Activated T-helper 9 cell treated with anti-CD3 and anti-CD28 coated beads, Interleukin-2, amount 50 U/mL, for 16 hours (primary cell): ENCODE measurements around the gene FAN1.

Experiments used
- DNase-seq: peaks from one replicate; pipeline ENCODE4 v3.0.0-alpha.2; 2020; ENCODE audit warnings: low read depth

FAN1 gene

DNA sequence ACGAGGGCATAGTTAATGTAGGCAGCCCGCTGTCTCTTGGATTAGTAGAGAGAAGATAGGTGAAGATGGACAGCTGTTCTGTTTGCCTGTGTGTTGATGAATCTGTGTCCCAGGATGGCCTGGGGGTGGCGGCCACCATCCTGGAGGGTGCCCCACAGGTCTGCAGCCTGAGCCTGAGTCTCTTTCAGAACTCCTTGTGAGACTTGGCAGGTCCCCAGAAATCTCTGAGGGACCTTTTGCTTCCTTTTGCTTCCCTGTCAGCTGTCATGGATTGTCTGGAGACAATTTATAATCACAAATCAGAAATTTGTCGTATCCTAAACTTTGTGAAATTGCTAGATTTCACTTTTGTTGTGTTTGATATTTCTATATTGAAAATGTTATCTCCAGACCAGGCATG lies 17.4 kb downstream of the FAN1 start:
- DNase-seq, result no peak

DNA sequence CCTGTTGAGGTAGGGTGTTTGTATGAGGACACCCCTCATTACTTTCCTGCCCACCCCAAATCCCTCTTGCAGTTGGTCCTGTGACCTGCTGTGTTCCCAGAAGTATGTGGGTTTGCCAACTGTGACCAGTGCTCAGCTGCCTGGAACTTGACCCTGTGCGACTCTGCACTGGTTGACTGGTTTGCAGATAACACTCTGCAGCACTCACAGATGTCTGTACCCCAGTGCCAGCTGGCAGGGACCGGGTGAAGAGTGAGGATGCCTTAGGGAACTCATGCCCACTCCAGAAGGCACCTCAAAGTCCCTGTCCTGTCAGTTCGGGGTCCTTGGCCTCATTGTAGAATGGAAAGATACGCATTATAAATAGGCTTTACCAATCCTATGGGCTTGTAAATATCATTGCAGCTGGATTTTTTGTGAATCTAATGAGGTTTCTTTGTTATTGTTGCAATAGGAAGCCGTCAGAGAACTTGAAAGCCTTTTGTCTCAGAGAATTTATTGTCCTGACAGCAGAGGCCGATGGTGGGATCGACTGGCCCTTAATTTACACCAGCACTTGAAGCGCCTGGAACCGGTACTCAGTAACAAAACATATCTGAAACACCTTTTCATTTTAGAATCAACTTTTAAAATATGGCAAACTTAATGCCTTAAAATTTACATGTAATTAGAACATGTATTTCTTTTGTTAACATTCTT lies 18.2 kb downstream of the FAN1 start:
- DNase-seq, result no peak

DNA sequence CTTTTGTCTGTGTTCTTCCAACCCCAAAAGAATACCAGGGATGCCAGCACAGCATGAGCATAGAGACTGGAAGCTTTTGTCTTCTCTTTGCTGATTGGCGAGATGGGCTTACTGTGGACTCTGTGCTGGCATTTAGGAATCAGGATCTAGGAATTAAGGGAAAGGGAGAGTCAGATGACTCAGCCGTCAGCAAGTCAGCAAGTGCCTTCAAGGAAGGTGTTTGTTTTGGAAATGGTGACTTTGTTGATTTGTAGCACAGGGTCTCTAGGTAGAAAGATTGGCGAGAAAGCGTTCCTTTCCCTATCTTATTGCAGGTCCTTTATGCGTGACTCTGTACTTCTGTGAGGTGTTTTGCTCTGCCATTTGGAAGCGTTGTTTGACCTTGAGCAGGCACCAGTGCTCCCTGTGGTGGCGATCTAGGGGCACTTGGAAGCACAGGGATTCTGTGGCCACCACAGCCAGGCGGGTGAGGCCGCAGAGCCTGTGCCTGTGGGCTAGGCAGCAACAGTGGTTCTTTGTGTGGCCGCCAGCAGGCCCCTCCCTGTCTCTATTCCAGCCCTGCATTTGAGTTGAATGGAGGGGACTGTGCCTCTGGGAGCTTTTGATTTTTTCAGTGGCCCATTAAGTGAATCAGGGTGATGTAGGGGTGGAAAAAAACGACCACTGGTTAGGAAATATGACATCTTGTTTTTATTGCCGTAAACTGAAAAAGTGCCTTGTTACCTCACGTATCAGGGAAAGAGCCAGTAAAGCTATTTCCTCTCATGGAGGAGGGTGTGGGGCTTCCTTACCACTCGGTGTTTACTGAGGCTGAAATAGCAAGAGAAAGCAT lies 19.0 kb downstream of the FAN1 start:
- no peak for DNase-seq

DNA sequence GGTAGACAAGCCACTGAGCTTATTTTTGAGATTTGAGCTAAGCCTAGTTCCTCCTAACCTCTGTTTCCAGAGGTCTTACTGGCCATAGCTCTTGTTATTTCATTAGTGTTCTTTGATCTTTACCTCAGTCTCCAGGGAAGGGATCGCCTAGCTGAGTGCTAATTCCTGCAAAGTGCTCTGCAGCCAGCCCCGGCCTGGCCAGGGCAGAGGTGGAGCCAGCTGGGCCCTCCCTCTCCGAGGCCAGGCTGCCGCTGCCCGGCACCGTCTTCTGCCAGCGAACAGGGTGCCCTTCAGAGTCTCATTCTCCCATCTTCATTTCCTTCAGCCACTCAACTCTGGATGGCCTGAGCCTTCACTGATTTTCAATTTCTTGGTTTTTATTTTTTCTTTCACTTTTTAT lies 19.7 kb downstream of the FAN1 start:
- DNase-seq, result no peak

DNA sequence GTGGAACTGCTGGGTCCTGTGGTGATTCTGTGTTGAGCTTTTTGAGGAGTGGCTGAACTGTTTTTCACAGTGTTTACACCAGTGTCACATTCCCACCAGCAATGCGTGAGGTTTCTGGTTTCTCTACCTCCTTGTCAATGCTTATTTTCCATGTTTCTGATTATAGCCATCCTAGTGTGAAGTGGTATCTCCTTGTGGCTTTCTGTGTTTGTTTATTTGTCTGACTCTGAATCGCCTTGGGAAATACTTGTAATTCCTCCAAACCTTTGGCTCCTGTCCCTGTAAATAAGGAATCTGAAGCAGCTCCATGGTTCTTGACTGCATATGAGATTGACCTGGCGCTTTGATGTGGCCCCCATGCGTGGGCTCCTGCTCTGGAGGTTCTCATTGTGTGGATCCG lies 20.6 kb downstream of the FAN1 start:
- DNase-seq, result no peak

DNA sequence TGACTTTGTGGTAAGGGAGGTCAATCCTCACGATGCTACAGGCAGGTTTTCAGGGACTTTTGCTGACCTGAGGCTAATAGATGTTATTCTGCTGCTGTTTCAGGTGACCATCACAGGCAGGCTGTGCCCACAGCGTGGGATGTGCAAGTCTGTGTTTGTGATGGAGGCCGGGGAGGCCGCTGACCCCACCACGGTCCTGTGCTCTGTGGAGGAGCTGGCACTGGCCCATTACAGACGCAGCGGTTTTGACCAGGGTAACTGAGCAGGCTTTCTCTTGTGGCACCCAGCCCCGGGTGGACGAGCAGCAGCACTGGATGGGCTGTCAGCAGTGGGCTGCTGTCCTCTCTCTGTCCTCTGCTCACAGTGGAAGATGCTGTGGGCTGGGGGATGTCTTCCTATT lies 22.0 kb downstream of the FAN1 start:
- DNase-seq, result no peak

DNA sequence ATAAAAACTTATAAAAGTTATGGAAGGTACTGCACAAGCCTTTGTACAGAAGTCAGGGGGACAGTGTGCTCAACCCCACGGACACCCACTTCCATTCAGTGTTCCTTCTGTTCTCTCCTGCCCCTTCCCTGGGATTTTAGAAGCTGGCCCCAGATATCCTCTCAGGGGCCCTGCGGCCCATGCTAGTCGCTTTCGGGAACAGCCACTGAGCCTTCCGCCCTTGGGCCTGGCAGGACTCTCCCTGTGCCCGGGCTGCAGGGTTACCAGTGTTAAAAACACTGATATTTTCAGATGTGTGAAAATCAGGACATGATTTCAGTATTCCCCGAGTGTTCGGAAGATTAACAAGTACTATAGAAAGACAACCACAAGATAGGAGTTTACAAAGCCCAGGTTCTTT lies 22.4 kb downstream of the FAN1 start:
- DNase-seq, result no peak

DNA sequence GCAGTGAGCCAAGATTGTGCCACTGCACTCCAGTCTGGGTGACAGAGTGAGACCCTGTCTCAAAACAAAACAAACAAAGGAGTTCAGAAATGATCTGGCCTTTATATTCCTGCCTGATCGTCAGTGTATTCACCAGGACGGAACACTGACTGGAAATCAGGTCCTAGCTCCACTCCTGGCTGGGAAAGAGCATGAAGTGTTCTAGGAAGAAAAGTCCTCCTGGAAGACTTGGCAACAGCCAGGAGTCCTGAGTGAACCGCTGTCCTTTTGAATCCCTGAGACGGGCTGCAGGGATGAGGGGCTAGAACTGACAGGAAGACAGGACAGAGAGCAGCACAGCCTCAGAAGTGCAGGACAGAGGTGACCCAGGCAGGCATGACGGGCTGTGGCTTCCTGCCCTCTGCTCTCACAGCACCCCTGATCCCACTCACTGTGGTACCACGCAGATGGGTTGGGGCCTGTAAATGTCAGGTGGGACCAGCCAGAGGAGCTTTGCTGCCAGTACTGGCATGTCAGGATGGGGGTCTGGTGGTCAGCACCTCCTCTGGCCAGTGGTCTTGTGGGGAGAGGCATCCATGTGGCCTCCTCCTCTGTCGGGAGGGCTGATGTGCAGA lies 23.5 kb downstream of the FAN1 start:
- no peak for DNase-seq

DNA sequence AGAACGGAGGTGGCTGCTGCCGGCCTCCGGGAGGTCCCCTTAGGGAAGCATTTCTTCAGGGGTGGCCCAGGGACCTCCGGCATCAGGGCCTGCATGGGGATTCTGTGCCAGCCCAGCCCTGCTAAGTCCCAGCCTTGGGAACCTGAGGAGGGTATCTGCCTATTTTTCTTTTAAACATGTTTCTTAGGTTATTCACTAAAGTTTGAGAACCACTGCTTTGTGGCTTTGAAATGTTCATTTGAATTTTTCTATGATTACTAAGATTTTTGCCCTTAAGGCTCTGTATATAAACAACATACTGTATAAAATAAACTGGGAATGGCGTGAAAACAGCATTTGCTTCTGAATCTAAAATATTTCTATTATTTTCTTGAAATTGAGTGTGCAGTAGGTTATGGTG lies 24.4 kb downstream of the FAN1 start:
- DNase-seq, result no peak

DNA sequence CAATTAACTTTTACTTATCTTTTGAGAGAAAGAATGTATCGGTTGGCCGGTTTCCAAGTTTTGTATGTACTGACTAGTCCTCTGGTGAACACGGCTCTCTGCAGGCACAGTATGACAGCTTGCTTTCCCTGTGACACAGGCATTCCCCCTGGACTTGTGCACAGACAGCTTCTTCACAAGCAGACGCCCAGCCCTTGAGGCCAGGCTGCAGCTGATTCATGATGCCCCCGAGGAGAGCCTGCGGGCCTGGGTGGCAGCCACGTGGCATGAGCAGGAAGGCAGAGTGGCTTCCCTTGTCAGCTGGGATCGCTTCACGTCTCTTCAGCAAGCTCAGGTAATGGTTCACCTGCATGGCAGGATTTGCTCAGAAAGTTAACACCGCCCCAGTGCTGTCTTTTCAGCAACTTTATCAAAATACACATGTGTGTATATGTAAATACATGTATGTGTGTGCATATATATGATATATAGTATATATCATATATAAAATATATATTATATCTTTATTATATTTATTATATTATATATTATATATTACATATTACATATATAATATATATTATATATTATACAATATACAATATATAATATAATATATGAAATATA lies 25.5 kb downstream of the FAN1 start:
- no peak for DNase-seq

DNA sequence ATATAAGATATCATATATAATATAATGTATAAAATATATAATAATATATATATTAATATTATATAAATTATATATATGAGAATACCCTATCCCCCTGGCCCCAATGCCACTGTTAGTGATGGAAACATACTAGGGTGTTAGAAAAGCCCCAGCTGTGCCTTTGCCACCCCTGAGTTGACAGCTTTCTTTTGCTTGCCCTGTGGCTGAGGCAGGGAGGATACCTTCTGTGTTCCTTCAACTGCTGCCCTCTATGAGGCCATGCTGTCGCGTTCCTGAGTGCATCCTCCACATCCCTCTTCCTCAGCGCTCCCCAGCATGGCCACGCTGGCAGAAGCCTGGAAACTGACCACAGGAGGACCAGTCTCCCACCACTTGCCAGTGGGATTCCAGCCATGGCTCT lies 26.3 kb downstream of the FAN1 start:
- no peak for DNase-seq

DNA sequence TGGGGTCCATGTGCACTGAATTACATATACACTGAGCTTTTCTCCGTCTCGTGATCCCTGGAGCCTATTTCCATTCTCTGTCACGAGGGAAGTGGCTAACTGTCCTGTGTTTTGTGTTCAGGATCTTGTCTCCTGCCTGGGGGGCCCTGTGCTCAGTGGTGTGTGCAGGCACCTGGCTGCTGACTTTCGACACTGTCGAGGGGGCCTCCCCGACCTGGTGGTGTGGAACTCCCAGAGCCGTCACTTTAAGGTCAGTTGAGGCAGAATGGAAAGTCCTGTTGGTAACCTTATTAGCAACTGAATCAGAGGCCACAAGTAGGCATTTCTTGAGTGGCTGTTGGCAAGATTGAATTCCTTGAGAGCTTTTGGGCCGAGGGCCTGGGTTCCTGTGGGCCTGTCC lies 26.7 kb downstream of the FAN1 start:
- DNase-seq, result no peak

DNA sequence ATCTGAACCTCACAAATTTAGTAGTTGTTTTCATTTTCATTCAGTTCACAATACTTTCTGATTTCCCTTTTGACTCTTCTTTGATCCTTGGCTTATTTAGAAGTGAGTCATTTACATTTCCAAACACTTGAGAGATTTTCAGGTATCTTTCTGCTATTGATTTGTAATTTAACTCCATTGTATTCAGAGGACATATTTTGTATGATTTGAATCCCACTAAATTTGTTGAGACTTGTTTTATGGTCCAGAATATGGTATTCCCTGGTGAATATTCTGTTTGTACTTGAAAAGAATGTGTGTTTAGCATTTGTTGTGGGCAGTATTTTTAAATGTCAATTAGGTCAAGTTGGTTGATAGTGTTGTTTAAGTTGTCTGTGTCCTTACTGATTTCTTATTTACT lies 29.6 kb downstream of the FAN1 start:
- no peak for DNase-seq

DNA sequence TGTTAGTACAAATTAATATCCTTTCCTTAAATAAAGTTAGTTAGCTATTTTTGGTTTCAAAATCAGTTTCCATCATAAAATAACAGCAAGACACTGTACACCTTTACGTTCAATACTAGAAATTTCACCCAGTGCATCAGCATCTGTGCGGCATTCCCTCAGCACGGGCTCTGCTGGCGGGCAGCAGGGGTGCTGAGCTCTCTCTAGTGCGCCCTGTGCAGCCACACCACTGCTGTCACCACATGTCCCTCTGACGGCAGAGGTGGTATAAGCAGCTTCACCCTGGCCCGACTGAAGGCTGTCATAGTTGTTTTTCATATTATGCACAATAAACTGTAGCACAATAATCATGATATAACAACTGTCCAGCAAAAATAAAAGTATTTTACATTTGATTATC lies 35.4 kb downstream of the FAN1 start:
- DNase-seq, result no peak

DNA sequence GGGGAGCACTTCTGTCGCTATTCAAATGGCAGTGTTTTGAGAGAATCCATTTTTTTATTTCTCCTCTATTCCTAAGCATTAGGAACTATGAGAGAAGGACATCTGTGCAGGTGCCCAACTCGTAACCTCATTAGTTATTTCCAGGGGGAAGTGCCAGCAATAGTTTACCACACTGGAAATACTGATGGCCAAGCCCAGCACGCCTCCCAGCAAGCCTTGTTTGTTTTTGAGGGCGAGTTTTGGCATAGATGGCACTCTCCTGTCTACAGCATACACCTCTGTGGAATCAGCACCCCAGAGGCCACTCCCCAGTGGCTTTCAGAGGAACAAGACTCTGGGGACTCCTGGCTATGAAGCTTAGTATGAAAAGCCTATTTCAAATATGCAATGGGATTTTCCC lies 36.6 kb downstream of the FAN1 start:
- DNase-seq, result no peak

DNA sequence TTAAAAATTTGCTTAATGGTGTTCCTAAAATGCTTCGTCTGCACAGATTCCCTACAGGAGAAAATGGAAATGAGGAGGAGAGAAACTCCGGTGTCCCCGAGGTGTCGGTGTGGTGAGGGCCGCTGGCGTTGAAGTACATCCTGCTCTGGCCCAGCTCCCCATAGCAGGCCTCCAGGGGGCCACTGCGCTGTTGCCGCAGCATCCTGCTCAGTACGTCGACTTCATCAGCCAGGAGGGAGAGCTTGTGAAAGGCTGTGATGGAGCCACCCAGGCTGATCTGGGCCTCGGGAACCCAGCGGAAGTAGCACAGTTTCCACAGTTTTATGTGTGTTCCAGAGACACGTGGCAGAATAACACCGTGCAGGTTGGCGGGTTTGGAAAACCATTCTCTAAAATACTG lies 37.8 kb downstream of the FAN1 start:
- no peak for DNase-seq

DNA sequence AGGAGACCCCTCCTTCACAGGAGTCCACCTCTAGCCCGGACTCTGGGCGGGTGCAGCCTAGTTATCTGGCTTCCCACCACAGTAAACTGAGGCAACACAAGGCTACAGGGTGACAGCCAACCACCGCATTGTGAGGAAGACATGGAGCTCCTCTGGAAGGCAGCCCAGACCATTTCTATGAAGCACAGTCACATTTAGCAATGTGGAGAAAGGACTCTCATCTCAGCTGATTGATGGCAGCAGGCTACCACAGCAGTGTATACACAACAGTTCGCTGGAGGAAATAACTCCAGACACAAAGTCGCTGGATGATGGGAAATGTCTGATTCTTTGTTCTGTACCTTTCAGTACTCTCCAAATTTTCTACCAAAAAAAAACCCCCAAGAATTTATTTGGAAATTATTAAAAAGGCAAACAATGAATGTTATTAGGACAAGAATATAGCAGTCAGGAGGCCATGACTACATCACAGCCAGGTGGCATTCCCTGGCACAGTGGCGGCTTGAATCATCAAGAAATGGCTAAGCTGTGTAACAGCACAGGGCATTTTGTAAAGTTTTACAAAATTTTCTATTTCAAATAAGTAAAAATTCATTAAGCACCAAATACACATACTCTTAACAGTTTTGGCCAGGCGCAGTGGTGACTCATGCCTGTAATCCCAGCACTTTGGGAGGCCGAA lies 40.1 kb downstream of the FAN1 start:
- no peak for DNase-seq

DNA sequence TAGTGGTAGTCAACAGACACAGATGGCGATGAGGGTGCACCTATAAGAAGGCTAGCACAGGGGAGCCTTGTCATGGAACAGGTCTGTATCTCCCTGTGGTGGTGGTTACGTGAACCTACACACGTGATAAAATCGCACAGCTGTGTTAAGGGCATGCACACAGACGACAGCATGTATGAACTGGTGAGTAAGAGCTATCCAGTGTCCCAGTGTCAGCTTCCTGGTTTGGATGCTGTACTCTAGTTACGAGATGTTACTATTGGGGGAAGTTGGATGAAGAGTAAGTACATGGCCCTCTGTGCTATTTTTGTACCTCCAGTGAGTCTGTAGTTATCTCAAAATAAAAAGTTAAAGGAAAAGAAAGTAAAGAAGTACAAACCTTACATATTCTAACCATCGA lies 49.5 kb downstream of the FAN1 start:
- DNase-seq, result no peak

DNA sequence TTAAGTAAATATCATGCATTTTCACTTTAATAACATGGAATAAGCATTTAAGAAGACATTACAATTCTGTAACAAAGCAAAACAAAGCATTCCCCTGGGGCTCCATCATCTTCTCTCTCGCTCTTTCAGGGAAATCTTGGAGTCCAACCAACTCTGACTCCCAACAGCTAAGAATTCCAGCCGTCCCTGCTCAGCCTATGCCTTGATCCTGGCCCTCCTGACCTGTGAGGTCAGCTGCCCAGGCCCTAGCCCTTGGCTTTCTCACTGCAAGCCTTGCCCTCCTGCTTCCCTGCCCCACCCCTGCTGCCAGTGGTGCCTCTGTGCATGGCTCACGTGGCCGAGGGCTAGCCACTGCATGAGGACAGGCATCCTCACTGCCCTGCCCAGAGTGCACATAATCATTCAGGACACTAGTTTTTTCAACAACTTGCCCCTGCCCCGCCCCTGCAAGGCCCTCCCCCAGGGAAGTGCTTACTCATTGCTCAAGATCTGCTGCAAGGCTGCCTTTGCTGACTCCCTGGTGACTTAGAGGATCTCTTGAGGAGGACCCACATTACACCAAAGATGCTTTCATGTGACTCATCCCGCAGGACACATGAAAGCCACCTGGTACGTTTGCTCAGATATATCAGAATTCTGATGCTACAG lies 50.1 kb downstream of the FAN1 start:
- DNase-seq, result no peak

DNA sequence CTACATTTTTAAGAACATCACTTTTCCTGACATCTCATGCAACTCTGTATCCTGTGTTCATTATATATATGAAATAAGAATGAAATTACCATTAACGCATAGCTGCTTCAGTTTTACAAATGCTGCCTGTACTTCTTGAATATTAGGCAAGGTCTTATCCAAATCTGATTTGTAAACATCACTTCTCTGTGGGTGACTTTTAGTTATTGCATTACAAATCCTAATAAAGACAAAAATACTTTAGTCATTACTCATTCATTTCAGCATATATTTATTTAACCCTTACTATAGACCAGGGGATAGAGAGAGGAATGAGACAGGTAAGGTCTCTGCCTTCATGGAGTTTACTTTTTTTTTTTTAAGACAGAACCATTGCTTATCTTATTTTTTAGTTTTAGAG lies 51.0 kb downstream of the FAN1 start:
- no peak for DNase-seq

DNA sequence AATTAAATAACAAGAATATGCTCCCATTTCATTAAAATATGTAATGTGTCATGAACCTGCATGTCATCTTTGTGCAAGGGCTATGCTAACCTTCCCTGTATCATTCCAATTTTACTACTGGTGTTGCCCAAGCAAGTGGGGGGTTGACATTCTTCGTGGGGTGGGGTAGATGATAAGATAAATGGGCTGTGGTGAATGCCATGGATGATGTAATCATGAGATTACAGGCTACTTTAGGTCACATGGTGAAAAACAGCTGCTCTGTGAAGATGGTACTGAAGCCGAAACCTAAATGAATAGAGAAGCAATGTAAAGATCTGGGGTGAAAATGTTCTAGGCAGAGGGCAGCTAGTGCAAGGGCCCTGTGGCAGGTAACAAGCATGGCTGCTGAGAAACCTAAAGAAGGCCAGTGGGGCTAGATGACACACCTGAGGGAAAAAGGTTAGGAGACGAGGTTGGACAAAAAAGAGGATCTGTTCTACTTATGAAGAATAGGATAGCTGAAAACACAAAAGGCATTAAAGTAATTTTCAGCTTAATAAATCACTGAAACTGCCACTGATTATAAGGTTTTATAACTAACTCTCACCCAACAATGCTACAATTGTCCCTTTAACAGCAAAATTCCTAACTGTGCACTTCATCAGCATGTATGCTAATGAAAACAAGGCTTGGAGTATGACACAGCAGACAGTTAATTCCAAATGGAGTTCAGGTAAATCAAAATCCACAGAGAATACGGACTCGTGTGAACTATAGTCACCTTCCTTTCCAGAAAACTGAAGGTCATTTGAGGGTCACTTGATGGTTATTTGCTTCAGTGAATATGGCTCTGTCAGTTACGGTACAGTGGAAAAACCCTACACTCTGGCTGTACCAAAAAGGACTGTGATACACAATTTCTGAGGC lies 52.8 kb downstream of the FAN1 start:
- no peak for DNase-seq
